Pancreas (tissue), 10 donors: Measurements from ENCODE around the gene TNS3. TPM values are rescaled to one million over a fixed set of nuclear protein-coding genes. Genes with fewer than 3 reads are reported as not detected.

Source experiments
- ATAC-seq, 4 donors: fragments of 200-7000 bp; cut with Tn5 transposase; one replicate each; pipeline versions ENCODE4 v1.8.0 to v1.9.1; 2020; ENCODE audit warnings: mild to moderate bottlenecking in 4 of 4, moderate library complexity in 4 of 4
- DNase-seq, 6 donors: peaks; one replicate each; pipeline ENCODE4 v3.0.0-alpha.2; 2020
- FAIRE-seq: peaks from 2 replicates; lab custom pipeline; 2012; peaks lifted over from hg19 to GRCh38; lab: Jason Lieb, UNC
- H3K27ac ChIP-seq, 4 donors: fragments of 200-600 bp; sonication (generic); 1 replicate in 3 of 4; 2 replicates in 1 of 4; pipeline versions ENCODE4 v1.5.0 to v1.8.0; 2020
- H3K27me3 ChIP-seq, 4 donors: fragments of 200-600 bp; one replicate each; pipeline ENCODE4 v1.8.0; 2021
- H3K36me3 ChIP-seq, 3 donors: fragments of 200-600 bp; sonication (generic) in 1 of 3; one replicate each; pipeline versions ENCODE4 v1.5.0 to v1.8.0; 2020 to 2021
- H3K4me1 ChIP-seq, 3 donors: fragments of 200-600 bp; one replicate each; pipeline ENCODE4 v1.8.0; 2021
- H3K4me3 ChIP-seq, 4 donors: fragments of 200-600 bp; sonication (generic) in 2 of 4; one replicate each; pipeline versions ENCODE4 v1.5.0 to v1.8.0; 2020 to 2021
- H3K9me3 ChIP-seq, 4 donors: fragments of 200-600 bp; one replicate each; pipeline ENCODE4 v1.8.0; 2021
- WGBS, 2 donors: extraction: QIAGEN DNeasy Blood & Tissue Kit; methylation state at CpG; one replicate each; pipeline ENCODE4 v1.1.7; 2013; 5-methylcytosine and 5-hydroxymethylcytosine counted together
- intact Hi-C, 3 donors: fragments of 100-400 bp; cut with DNase I; formaldehyde crosslinking; loops; one replicate each; pipeline versions ENCODE4 v1.11.1 to v1.14.2; 2022
- polyA plus RNA-seq, 2 donors: library from polyadenylated mRNA; stranded (reverse); fragments of 200-250 nt; gene quantifications; one replicate each; pipeline ENCODE4 v1.2.3, GENCODE V29; 2013
- total RNA-seq, 6 donors: library from RNA; stranded (reverse); fragmentation: NEBNext Ultra II Directional in 4 of 6; extraction: Animal tissue kit (Norgen Biotek cat#: 25700) in 4 of 6; gene quantifications; one replicate each; pipeline versions ENCODE4 v1.2.1 to v1.2.4, GENCODE V29; 2021 to 2023
- TF ChIP-seq, protein P1 (sequence below), 4 donors: fragments of 200-600 bp; sonication (generic) in 3 of 4; IDR thresholded peaks; one replicate each; pipeline versions ENCODE4 v1.5.0 to v1.8.0; 2021; ENCODE audit warnings: antibody characterized with exemption in 4 of 4
- donor health status: healthy with polysubstance abuse.
- donor health status: DM: no; HTN: no; CAD: no; lungs with moderate emphysema.
- donor health status: DM: no; HTN: no; CAD: no.
- donor health status: control.
- donor health status: control.
- donor health status: Bipolar disorder and iron deficiency.
- donor health status: DM: yes; HTN: yes; CAD: no.
- donor health status: DM: no; HTN: no; CAD: no.
- donor health status: DM: no; HTN: no; CAD: no.
- donor health status: DM: yes; HTN: yes; CAD: no.

Gene TNS3
- total and polyA plus RNA-seq, 8 donors = 28.0 to 125 (median 91.2) TPM

- Histone ChIP-seq H3K36me3 (no peaks in the 10 kb centered on the region), H3K27me3 (no peaks in the 10 kb centered on the region), H3K4me3 (no peak overlapping the region), H3K27ac (no peak overlapping the region), H3K4me1 (peaks cover 12 to 33% (median 23%) of the 10 kb centered on the region in 3 donors), H3K9me3 (no peaks in the 10 kb centered on the region)
- FAIRE-seq = no peak
- peak in 5 of 6 donors; percentile 49 to 68 (median 65) for DNase-seq
- intact Hi-C loops = no loop called here
- WGBS, 2 donors = 33% methylated on average over 10 of the region's 10 CpGs
- TF ChIP-seq, protein P1, sequence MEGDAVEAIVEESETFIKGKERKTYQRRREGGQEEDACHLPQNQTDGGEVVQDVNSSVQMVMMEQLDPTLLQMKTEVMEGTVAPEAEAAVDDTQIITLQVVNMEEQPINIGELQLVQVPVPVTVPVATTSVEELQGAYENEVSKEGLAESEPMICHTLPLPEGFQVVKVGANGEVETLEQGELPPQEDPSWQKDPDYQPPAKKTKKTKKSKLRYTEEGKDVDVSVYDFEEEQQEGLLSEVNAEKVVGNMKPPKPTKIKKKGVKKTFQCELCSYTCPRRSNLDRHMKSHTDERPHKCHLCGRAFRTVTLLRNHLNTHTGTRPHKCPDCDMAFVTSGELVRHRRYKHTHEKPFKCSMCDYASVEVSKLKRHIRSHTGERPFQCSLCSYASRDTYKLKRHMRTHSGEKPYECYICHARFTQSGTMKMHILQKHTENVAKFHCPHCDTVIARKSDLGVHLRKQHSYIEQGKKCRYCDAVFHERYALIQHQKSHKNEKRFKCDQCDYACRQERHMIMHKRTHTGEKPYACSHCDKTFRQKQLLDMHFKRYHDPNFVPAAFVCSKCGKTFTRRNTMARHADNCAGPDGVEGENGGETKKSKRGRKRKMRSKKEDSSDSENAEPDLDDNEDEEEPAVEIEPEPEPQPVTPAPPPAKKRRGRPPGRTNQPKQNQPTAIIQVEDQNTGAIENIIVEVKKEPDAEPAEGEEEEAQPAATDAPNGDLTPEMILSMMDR (IDR thresholded peaks at IDR 0.05) = no peak
- peak; percentile 58 to 78 (median 70) for ATAC-seq
These were observed 64.8 kb downstream of the TNS3 start for GRCh38 chr7:47516985-47517600.

- no peaks in the 10 kb centered on the region for H3K36me3 ChIP-seq
- WGBS, 2 donors = 97 to 99% methylated on average over 6 of the region's 6 CpGs
These were observed 65.5 kb downstream of the TNS3 start for GRCh38 chr7:47516386-47516785.

GRCh38 chr7:47515305-47515834 is 66.5 kb downstream of the TNS3 start:
- intact Hi-C loops = no loop called here
- Histone ChIP-seq H3K36me3 (no peaks in the 10 kb centered on the region), H3K4me3 (no peak overlapping the region), H3K27me3 (no peaks in the 10 kb centered on the region), H3K9me3 (no peaks in the 10 kb centered on the region), H3K27ac (no peak overlapping the region), H3K4me1 (peaks cover 12 to 37% (median 23%) of the 10 kb centered on the region in 3 donors)
- TF ChIP-seq, protein P1 (IDR thresholded peaks at IDR 0.05) = no peak
- DNase-seq (no peak), ATAC-seq (no peak), FAIRE-seq (no peak)
- 94 to 98% methylated on average over 7 of the region's 7 CpGs for WGBS, 2 donors

More at GRCh38 chr7:47516386-47516785, 65.5 kb downstream of the TNS3 start:
- H3K4me3 ChIP-seq = no peak overlapping the region
- FAIRE-seq = no peak
- no peaks in the 10 kb centered on the region for H3K27me3 ChIP-seq
- H3K9me3 ChIP-seq = no peaks in the 10 kb centered on the region
- peak in 1 of 6 donors; percentile 32 for DNase-seq
- intact Hi-C loops = no loop called here
- no peak overlapping the region for H3K27ac ChIP-seq
- TF ChIP-seq, protein P1 (IDR thresholded peaks at IDR 0.05) = no peak
- peaks cover 12 to 37% (median 23%) of the 10 kb centered on the region in 3 donors for H3K4me1 ChIP-seq
- no peak for ATAC-seq

DNA sequence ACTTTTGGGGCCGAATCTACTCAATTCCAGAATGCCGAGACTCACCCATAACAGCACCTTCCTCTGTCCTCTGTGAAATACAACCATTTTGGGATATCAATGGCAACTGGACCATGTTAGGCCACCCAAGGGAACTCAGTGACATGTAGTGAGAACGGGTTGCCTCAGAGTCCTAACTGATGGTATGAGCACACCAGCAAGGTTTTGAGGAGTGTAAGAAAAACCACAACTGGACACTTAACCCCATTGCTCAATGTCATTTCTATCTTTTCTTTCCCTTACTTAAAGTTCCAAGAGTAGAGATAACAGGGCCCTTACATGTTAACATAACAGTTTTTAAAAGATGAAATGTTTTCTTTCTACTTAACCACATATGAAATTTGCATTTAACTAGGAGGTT is 67.1 kb downstream of the TNS3 start:
- no peaks in the 10 kb centered on the region for H3K9me3 ChIP-seq
- TF ChIP-seq, protein P1 (IDR thresholded peaks at IDR 0.05) = no peak
- peak overlapping the region in 1 of 4 donors; percentile 2 for H3K27ac ChIP-seq
- no peak for ATAC-seq
- peaks cover 12 to 37% (median 23%) of the 10 kb centered on the region in 3 donors for H3K4me1 ChIP-seq
- WGBS, 2 donors = 95 to 96% methylated on average over 3 of the region's 3 CpGs
- no peak for DNase-seq
- intact Hi-C loops = no loop called here
- no peaks in the 10 kb centered on the region for H3K36me3 ChIP-seq
- no peak overlapping the region for H3K4me3 ChIP-seq
- no peaks in the 10 kb centered on the region for H3K27me3 ChIP-seq
- no peak for FAIRE-seq

- no peaks in the 10 kb centered on the region for H3K27me3 ChIP-seq
- TF ChIP-seq, protein P1 (IDR thresholded peaks at IDR 0.05) = no peak
- no peak for ATAC-seq
- no peak for FAIRE-seq
- H3K27ac ChIP-seq = peak overlapping the region in 2 of 4 donors; percentile 2 to 51
- H3K4me1 ChIP-seq = peaks cover 12 to 37% (median 23%) of the 10 kb centered on the region in 3 donors
- H3K36me3 ChIP-seq = no peaks in the 10 kb centered on the region
- intact Hi-C loops = no loop called here
- DNase-seq = no peak
- H3K4me3 ChIP-seq = no peak overlapping the region
- H3K9me3 ChIP-seq = no peaks in the 10 kb centered on the region
- 79 to 83% methylated on average over 4 of the region's 4 CpGs for WGBS, 2 donors
These were observed 67.5 kb downstream of the TNS3 start for GRCh38 chr7:47514367-47514766.
